Motor neuron (in vitro differentiated cells): ENCODE results near the gene KRT7. TPM values are rescaled to one million over a fixed set of nuclear protein-coding genes. Genes with fewer than 3 reads are reported as not detected.

Experiments
- ATAC-seq, 8 experiments: fragments of 200-7000 bp; cut with Tn5 transposase; replicated peaks in 6 of 8; 2 replicates each; pipeline ENCODE4 v1.8.0; 2021; ENCODE audit warnings: mild to moderate bottlenecking in 8 of 8, moderate library complexity in 8 of 8
- H3K27ac ChIP-seq, 2 donors: fragments of 250-450 bp; sonication (Bioruptor Pico); 2 replicates each; pipeline ENCODE4 v1.9.0; 2021; ENCODE audit warnings: antibody characterized with exemption in 2 of 2, mild to moderate bottlenecking in 2 of 2, moderate library complexity in 1 of 2
- H3K4me1 ChIP-seq, 2 donors: fragments of 250-450 bp; sonication (Bioruptor Pico); replicated peaks in 1 of 2; 2 replicates each; pipeline ENCODE4 v1.6.1; 2021; ENCODE audit warnings: antibody characterized with exemption in 2 of 2, mild to moderate bottlenecking in 2 of 2, moderate library complexity in 1 of 2
- H3K4me3 ChIP-seq, 5 donors: fragments of 250-450 bp; sonication (Bioruptor Pico); 2 replicates each; pipeline ENCODE4 v1.9.0; 2021; ENCODE audit warnings: antibody characterized with exemption in 5 of 5, mild to moderate bottlenecking in 5 of 5, moderate library complexity in 4 of 5
- WGBS, 10 experiments: fragments of 450-650 bp; shearing (Covaris generic); methylation state at CpG; one replicate each; pipeline ENCODE4 v1.0.0; 2022; 5-methylcytosine and 5-hydroxymethylcytosine counted together
- in situ Hi-C, 9 experiments: fragments of 400-800 bp; cut with MboI; loops; one replicate each; pipeline ENCODE4 v1.15.0; 2021; ENCODE audit warnings: low sequenced_read_pairs in 9 of 9, low pct_unique_long_range_greater_than_20kb in 2 of 9; ENCODE audit not compliant: unreplicated experiment in 9 of 9
- total RNA-seq, 8 experiments: library from RNA; unstranded; fragments of 300-600 nt; gene quantifications; 2 replicates each; pipeline versions ENCODE4 v1.2.3 to v1.2.4, GENCODE V29; 2022

Gene KRT7
- total RNA-seq, 8 experiments from 2014 or later = 0.78 to 5.8 (median 2.4) TPM; not detected in 2

GRCh38 chr12:52191841-52192791, 40.9 kb upstream of the KRT7 start, which contains the start of gene KRT80:
Gene KRT80 (minus strand): TSS chr12:52192014. CDS start chr12:52191902, 112 bp downstream.
- Histone ChIP-seq H3K27ac (no peak within 1 kb of the TSS), H3K4me1 (peaks cover 0 to 12% of the 10 kb centered on the region in 2 donors), H3K4me3 (no peak within 1 kb of the TSS)
- in situ Hi-C loops = no loop called here
- ATAC-seq = peak; percentile 41 to 100 (median 94)
- 8 to 100% (median 46%) methylated on average over 1 to 2 of the region's 20 CpGs; no CpG with 5 or more reads in 2 of the 10 experiments for WGBS, 10 experiments

- WGBS, 10 experiments = 53 to 100% methylated on average over 1 to 3 of the region's 6 CpGs; no CpG with 5 or more reads in 8 of the 10 experiments
- in situ Hi-C loops = no loop called here
- no peak overlapping the region for H3K27ac ChIP-seq
- peaks cover 0 to 12% of the 10 kb centered on the region in 2 donors for H3K4me1 ChIP-seq
- ATAC-seq = no peak
- H3K4me3 ChIP-seq = no peak overlapping the region
Observed at GRCh38 chr12:52193532-52193931, 39.5 kb upstream of the KRT7 start.

GRCh38 chr12:52193991-52194390, 39.1 kb upstream of the KRT7 start:
- H3K4me3 ChIP-seq = no peak overlapping the region
- H3K27ac ChIP-seq = no peak overlapping the region
- 29 to 92% (median 63%) methylated on average over 1 to 6 of the region's 6 CpGs; no CpG with 5 or more reads in 6 of the 10 experiments for WGBS, 10 experiments
- peaks cover 0 to 12% of the 10 kb centered on the region in 2 donors for H3K4me1 ChIP-seq
- peak in 3 of 8 experiments; percentile 6 to 35 (median 20) for ATAC-seq
- in situ Hi-C loops = no loop called here

GRCh38 chr12:52195065-52195730, 37.8 kb upstream of the KRT7 start:
- 50 to 93% (median 67%) methylated on average over 1 to 7 of the region's 8 CpGs; no CpG with 5 or more reads in 1 of the 10 experiments for WGBS, 10 experiments
- in situ Hi-C loops = no loop called here
- H3K4me1 ChIP-seq = peaks cover 0 to 12% of the 10 kb centered on the region in 2 donors
- no peak overlapping the region for H3K27ac ChIP-seq
- H3K4me3 ChIP-seq = no peak overlapping the region
- ATAC-seq = peak in 2 of 8 experiments; percentile 29 to 44

GRCh38 chr12:52197371-52198231, 35.4 kb upstream of the KRT7 start:
- ATAC-seq = no peak
- WGBS, 10 experiments = 14 to 90% (median 63%) methylated on average over 2 to 10 of the region's 11 CpGs; no CpG with 5 or more reads in 1 of the 10 experiments
- no peak overlapping the region for H3K4me3 ChIP-seq
- in situ Hi-C loops = no loop called here
- H3K4me1 ChIP-seq = peaks cover 6 to 16% of the 10 kb centered on the region in 2 donors
- H3K27ac ChIP-seq = no peak overlapping the region

GRCh38 chr12:52198454-52199215, 34.4 kb upstream of the KRT7 start:
- Histone ChIP-seq H3K4me1 (peaks cover 16 to 22% of the 10 kb centered on the region in 2 donors), H3K27ac (no peak overlapping the region), H3K4me3 (no peak overlapping the region)
- WGBS, 10 experiments = 61 to 80% (median 74%) methylated on average over 1 to 3 of the region's 5 CpGs; no CpG with 5 or more reads in 5 of the 10 experiments
- no peak for ATAC-seq
- in situ Hi-C loops = no loop called here

DNA sequence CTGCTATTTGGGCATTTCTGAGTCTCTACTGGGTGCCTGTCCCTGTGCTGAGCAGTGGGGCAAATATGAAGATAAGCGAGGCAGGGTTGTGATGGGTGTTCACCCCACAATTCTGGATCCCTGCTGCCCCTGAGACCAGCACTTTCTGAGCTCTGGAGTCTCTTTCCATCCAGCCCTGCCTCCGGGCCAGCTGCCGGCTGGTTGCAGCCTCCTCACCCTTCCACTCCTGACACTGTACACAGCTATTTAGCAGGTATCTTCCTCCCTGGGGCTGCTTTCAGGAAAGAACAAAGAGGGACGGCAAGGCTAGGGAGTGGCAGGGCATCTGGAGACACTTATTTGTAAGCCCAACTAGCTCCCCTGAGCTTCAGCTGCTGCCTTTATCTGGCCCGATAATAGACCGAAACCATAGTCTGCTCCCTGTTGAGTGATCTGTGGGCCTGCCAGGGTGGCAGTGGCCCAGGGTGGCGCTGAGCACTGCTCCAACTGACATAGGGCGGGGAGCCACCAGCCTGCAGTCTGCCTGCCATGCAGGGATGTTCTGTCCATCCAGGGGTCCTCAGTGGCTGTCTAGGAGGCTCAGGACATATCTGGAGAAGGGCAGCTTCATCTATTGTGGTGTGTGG, 33.6 kb upstream of the KRT7 start:
- WGBS, 10 experiments = 50 to 100% (median 70%) methylated on average over 1 to 4 of the region's 8 CpGs; no CpG with 5 or more reads in 2 of the 10 experiments
- H3K4me1 ChIP-seq = peaks cover 19 to 22% of the 10 kb centered on the region in 2 donors
- no peak for ATAC-seq
- no peak overlapping the region for H3K4me3 ChIP-seq
- in situ Hi-C loops = no loop called here
- H3K27ac ChIP-seq = no peak overlapping the region

- WGBS, 10 experiments = 100% methylated on average over 1 to 3 of the region's 13 CpGs; no CpG with 5 or more reads in 6 of the 10 experiments
- in situ Hi-C loops = no loop called here
- Histone ChIP-seq H3K27ac (no peak overlapping the region), H3K4me3 (no peak overlapping the region), H3K4me1 (peaks cover 18 to 22% of the 10 kb centered on the region in 2 donors)
- peak in 1 of 8 experiments; percentile 73 for ATAC-seq
Observed at GRCh38 chr12:52200086-52200780, 32.8 kb upstream of the KRT7 start.

DNA sequence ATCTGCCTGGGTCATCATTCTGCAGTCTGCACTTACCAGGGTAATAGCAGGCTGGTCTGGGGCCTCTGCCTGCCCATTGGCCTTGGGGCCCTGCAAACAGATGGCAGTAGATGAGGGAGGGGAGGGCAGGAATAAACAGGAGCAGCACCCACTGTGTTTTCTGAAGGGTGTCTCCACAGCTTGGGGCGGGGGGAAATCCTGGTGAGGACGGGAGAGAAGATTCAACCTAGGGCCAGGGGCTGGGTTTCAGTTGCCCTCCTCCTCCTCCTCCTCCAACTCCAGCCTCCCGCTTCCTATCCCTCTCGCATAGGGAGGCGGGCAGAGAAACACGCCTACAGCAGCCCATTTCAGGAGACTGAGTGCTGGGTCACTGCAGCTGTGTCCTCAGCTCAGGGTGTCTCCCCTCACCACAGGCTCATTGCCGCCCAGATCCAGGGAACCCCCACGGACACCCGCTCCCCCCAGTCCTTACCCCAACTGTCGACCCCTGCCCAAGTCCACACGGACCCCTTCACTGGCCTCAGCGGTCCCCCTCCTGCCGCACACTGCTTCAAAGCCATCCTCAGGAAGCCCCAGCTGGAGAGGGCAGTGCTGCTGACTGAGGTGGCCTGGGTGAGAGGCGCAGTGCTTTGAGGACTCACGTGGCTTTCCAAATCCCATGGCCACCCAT, 32.1 kb upstream of the KRT7 start:
- H3K27ac ChIP-seq = no peak overlapping the region
- in situ Hi-C loops = no loop called here
- 40 to 60% methylated on average over 1 to 3 of the region's 15 CpGs; no CpG with 5 or more reads in 8 of the 10 experiments for WGBS, 10 experiments
- no peak overlapping the region for H3K4me3 ChIP-seq
- peaks cover 18 to 22% of the 10 kb centered on the region in 2 donors for H3K4me1 ChIP-seq
- ATAC-seq = no peak

GRCh38 chr12:52201451-52201839, 31.6 kb upstream of the KRT7 start:
- no peak overlapping the region for H3K27ac ChIP-seq
- no peak for ATAC-seq
- WGBS, 10 experiments = 17 to 92% (median 46%) methylated on average over 2 of the region's 3 CpGs; no CpG with 5 or more reads in 7 of the 10 experiments
- H3K4me3 ChIP-seq = no peak overlapping the region
- in situ Hi-C loops = no loop called here
- peaks cover 18 to 22% of the 10 kb centered on the region in 2 donors for H3K4me1 ChIP-seq
